K562 (cell line): ENCODE measurements around the gene TLX3. TPM values are rescaled to one million over a fixed set of nuclear protein-coding genes. Genes with fewer than 3 reads are reported as not detected.

ENCODE experiments used
- ATAC-seq: fragments of 200-7000 bp; cut with Tn5 transposase; 3 replicates; pipeline ENCODE4 v1.9.1; 2020; ENCODE audit warnings: moderate library complexity
- BruUV-seq: library from RNA; stranded (reverse); fragments of 400-500 nt; replicated peaks from 2 replicates; lab custom pipeline; 2021; lab: Mats Ljungman, UMichigan
- CTCF ChIA-PET: fragments of 300-600 bp; formaldehyde crosslinking; extraction: SDS; loops from one replicate; lab custom pipeline; 2021; ENCODE audit warnings: low intra/inter-chr PET ratio; lab: Yijun Ruan, JAX
- POLR2A ChIA-PET: fragments of 300-600, 350-650 bp; sonication (Branson Sonifier 250); formaldehyde crosslinking; extraction: SDS; loops from one replicate; lab custom pipeline; 2021; ENCODE audit warnings: antibody characterized with exemption, inconsistent platforms; lab: Yijun Ruan, JAX
- DNase-seq, 4 experiments: peaks; one replicate each; pipeline versions ENCODE4 v3.0.0 to v3.0.0-alpha.2; 2011 to 2018; ENCODE audit warnings: low spot score in 3 of 4, mixed read lengths in 3 of 4; ENCODE audit errors: extremely low read depth in 1 of 4
- FAIRE-seq: peaks from 2 replicates; lab custom pipeline; 2011; peaks lifted over from hg19 to GRCh38; lab: Jason Lieb, UNC
- H2AFZ ChIP-seq: 2 replicates; pipeline ENCODE4 v1.6.0; 2011; ENCODE audit warnings: low read depth, low read length, control low read depth, inconsistent platforms
- H3K27ac ChIP-seq: fragments of 200-600 bp; 3 replicates; pipeline ENCODE4 v1.8.0; 2011; ENCODE audit warnings: low read depth, mild to moderate bottlenecking, control low read depth, inconsistent platforms, low read length, moderate library complexity, mixed read lengths; ENCODE audit errors: extremely low read depth
- H3K27me3 ChIP-seq, 2 experiments: fragments of 300-600 bp in 1 of 2; 2 replicates in 1 of 2; 3 replicates in 1 of 2; pipeline versions ENCODE4 v1.6.0 to v1.8.0; 2011; ENCODE audit warnings: inconsistent platforms in 2 of 2, low read length in 2 of 2, mild to moderate bottlenecking in 1 of 2, mixed read lengths in 1 of 2, moderate library complexity in 1 of 2; ENCODE audit not compliant: control insufficient read depth in 2 of 2, insufficient read depth in 2 of 2
- H3K36me3 ChIP-seq: fragments of 300-600 bp; 3 replicates; pipeline ENCODE4 v1.8.0; 2011; ENCODE audit warnings: mild to moderate bottlenecking, low read length, inconsistent platforms; ENCODE audit not compliant: control insufficient read depth, insufficient read depth
- H3K4me1 ChIP-seq, 2 experiments: fragments of 200-600 bp in 1 of 2; replicated peaks in 1 of 2; 2 replicates in 1 of 2; 3 replicates in 1 of 2; pipeline versions ENCODE4 v1.5.1 to v1.8.0; 2011; ENCODE audit warnings: inconsistent platforms in 2 of 2, low read length in 2 of 2, mild to moderate bottlenecking in 1 of 2, mixed read lengths in 1 of 2, moderate library complexity in 1 of 2; ENCODE audit not compliant: control insufficient read depth in 2 of 2, insufficient read depth in 2 of 2
- H3K4me2 ChIP-seq: 2 replicates; pipeline ENCODE4 v1.6.1; 2011; ENCODE audit warnings: low read length, control low read depth, inconsistent platforms, mixed read lengths; ENCODE audit not compliant: insufficient read depth
- H3K4me3 ChIP-seq: fragments of 200-600 bp; sonication (generic), shearing (Covaris generic); 2 replicates; pipeline ENCODE4 v1.5.1; 2016; ENCODE audit warnings: control low read depth, inconsistent platforms
- H3K79me2 ChIP-seq: fragments of 200-600 bp; 3 replicates; pipeline ENCODE4 v1.8.0; 2011; ENCODE audit warnings: low read length, inconsistent platforms; ENCODE audit not compliant: control insufficient read depth, insufficient read depth
- H3K9ac ChIP-seq, 2 experiments: 2 replicates each; pipeline versions ENCODE4 v1.6.0 to v1.6.1; 2011; ENCODE audit warnings: low read depth in 2 of 2, low read length in 2 of 2, control low read depth in 1 of 2, inconsistent platforms in 1 of 2, mild to moderate bottlenecking in 1 of 2, mixed read lengths in 1 of 2; ENCODE audit not compliant: insufficient read depth in 1 of 2
- H3K9me1 ChIP-seq: one replicate; pipeline ENCODE4 v1.6.0; 2011; ENCODE audit warnings: inconsistent platforms, mild to moderate bottlenecking, low read length, moderate library complexity; ENCODE audit not compliant: control insufficient read depth, insufficient read depth
- H3K9me3 ChIP-seq: replicated peaks from 2 replicates; pipeline ENCODE4 v1.5.1; 2011; ENCODE audit warnings: low read depth, low read length, inconsistent platforms; ENCODE audit not compliant: control insufficient read depth, insufficient read depth
- H4K20me1 ChIP-seq: replicated peaks from 2 replicates; pipeline ENCODE4 v1.6.1; 2011; ENCODE audit warnings: low read length, inconsistent platforms, mixed read lengths; ENCODE audit not compliant: control insufficient read depth, insufficient read depth
- BCOR ChIP-seq: fragments of 450-650 bp; IDR thresholded peaks from 2 replicates; pipeline ENCODE4 v1.6.1; 2016
- CREM ChIP-seq: IDR thresholded peaks from 2 replicates; pipeline ENCODE4 v1.6.1; 2014; ENCODE audit warnings: antibody characterized with exemption, low read depth
- RAD21 ChIP-seq, 2 experiments: fragments of 250-450 bp in 1 of 2; fragments of 450-650 bp in 1 of 2; sonication (Bioruptor Pico) in 1 of 2; formaldehyde crosslinking in 1 of 2; IDR thresholded peaks in 1 of 2; conservative IDR thresholded peaks in 1 of 2; 2 replicates each; pipeline versions ENCODE4 v1.4.0 to v1.8.0; 2020 to 2022; ENCODE audit warnings: mild to moderate bottlenecking in 2 of 2, moderate library complexity in 1 of 2
- RBM15 ChIP-seq: fragments of 200-400 bp; formaldehyde crosslinking; IDR thresholded peaks from 2 replicates; pipeline ENCODE4 v1.6.1; 2018; ENCODE audit warnings: mild to moderate bottlenecking, low read length, moderate library complexity; ENCODE audit not compliant: insufficient read depth
- SMC3 ChIP-seq: conservative IDR thresholded peaks from 2 replicates; pipeline ENCODE4 v1.6.1; 2011; ENCODE audit warnings: low read depth, low read length, improper control_type of control experiment; ENCODE audit not compliant: insufficient read depth
- WGBS: fragments of 100-300 bp; shearing (Covaris generic); methylation state at CpG from one replicate; pipeline ENCODE4 v1.1.6; 2016; ENCODE audit warnings: low coverage, mixed read lengths; ENCODE audit not compliant: insufficient coverage; ENCODE audit errors: missing lambda C conversion rate; 5-methylcytosine and 5-hydroxymethylcytosine counted together
- in situ Hi-C: fragments of 300-500 bp; cut with MboI; formaldehyde crosslinking; loops from 4 replicates; pipeline ENCODE4 v1.15.0; 2018; ENCODE audit warnings: inconsistent platforms, mixed read lengths
- intact Hi-C: fragments of 100-400 bp; cut with micrococcal nuclease; formaldehyde crosslinking; loops from 2 replicates; pipeline ENCODE4 v1.14.2; 2022
- polyA plus RNA-seq, 8 experiments: library from polyadenylated mRNA; depleted of rRNA in 4 of 8; stranded (reverse) in 5 of 8; unstranded in 3 of 8; fragments of >200 nt; fragmentation: Nextera tagmentation in 2 of 8; fragmentation: Illumina TruSeq in 1 of 8; extraction: Ambion mirVana in 2 of 8; extraction: Trizol in 1 of 8; gene quantifications; 2 replicates each; pipeline versions ENCODE4 v1.2.1 to v1.2.3, GENCODE V29; 2011 to 2014; ENCODE audit warnings: inconsistent platforms in 1 of 8, missing spikeins in 1 of 8
- total RNA-seq, 7 experiments: library from RNA; depleted of rRNA in 6 of 7; stranded (reverse); fragments of >200 nt in 6 of 7; fragmentation: Illumina TruSeq in 2 of 7; extraction: Trizol in 2 of 7; gene quantifications; 2 replicates each; pipeline versions ENCODE4 v1.2.1 to v1.2.3, GENCODE V29; 2011 to 2021; ENCODE audit warnings: low replicate concordance in 1 of 7
- TF ChIP-seq, protein P1 (sequence below), 2 experiments: fragments of 450-650 bp; formaldehyde crosslinking in 1 of 2; IDR thresholded peaks; 2 replicates each; pipeline versions ENCODE4 v1.4.0 to v1.6.1; 2014 to 2020; ENCODE audit warnings: mild to moderate bottlenecking in 2 of 2, borderline replicate concordance in 1 of 2, low read depth in 1 of 2
- TF ChIP-seq, protein P2 (sequence below): IDR thresholded peaks from 2 replicates; pipeline ENCODE4 v1.6.1; 2011; ENCODE audit warnings: borderline replicate concordance, low read depth, mild to moderate bottlenecking, moderate library complexity, low read length; ENCODE audit not compliant: insufficient read depth, poor library complexity, severe bottlenecking

The TLX3 gene
- total and polyA plus RNA-seq, 9 of the 15 experiments (the other 6 are each of a cell fraction or from before 2014, with no cell fraction given) = not detected

DNA sequence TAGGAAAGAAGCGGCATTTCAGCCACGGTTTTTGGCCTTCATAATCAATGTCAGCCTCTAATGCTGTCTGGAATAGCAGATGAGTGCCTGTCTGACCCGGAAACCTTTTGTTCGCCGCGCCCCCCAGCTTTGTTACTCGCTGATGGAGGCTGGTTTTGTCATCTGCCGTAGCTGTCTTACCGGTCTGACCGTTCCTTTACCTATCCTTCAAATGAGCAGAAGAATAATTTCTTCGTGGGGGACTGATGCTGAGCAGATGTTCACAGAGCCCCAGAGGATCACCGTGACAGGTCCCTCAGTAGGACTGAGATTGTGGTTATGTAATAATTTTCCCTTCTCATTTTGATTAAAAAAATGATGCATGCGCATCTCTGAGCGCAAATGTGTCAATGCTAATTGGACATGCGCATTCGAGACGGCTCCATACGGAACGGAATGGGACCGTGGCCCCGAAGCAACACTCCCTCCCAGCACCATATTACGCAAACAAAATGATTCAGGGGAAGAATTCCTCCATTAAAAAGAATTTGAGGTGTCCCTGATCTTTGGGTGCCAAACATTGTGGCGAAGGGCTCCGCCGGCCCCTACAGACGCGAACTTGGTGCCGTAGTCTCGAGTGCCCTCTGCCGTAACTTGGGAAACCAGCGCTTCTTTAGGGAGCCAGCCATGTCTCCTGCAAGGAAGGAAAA is 27.6 kb downstream of the TLX3 start:
- in situ Hi-C loops (loop anchor here (10.0 kb wide), 1 partner anchor 592 kb away; no protein-coding TSS in a partner anchor), intact Hi-C loops (loop anchor here (1.0 to 5.0 kb wide), 3 partner anchors 64 to 699 kb away; no protein-coding TSS in a partner anchor)
- Histone ChIP-seq H3K27ac (no peak overlapping the region), H3K9ac (no peak overlapping the region), H3K9me3 (no peaks in the 10 kb centered on the region), H3K4me1 (no peaks in the 10 kb centered on the region; a peak in 1 of 5 replicates), H4K20me1 (no peaks in the 10 kb centered on the region), H3K79me2 (no peaks in the 10 kb centered on the region), H3K27me3 (peaks cover 7 to 30% of the 10 kb centered on the region in 2 experiments; a peak in 3 of 5 replicates), H3K36me3 (no peaks in the 10 kb centered on the region), H2AFZ (peak overlapping the region; percentile 42), H3K9me1 (no peaks in the 10 kb centered on the region), H3K4me2 (peak overlapping the region; percentile 43; the same call in 1 of the 2 replicates), H3K4me3 (no peak overlapping the region)
- POLR2A ChIA-PET = no interaction called here
- WGBS = 4% methylated on average over 31 of the region's 31 CpGs
- FAIRE-seq (peak; percentile 85), DNase-seq (peak in 1 of 4 experiments; percentile 47), ATAC-seq (peak; percentile 93)
- BruUV-seq = no TSS peak
- CTCF ChIA-PET = interaction anchor here (0.6 to 1.9 kb wide), 3 partner anchors 102 to 357 kb away, joined by 3 to 5 read pairs (median 4); no protein-coding TSS in a partner anchor
- no peak for TF ChIP-seq BCOR
- peak; percentile 38; the same call in 1 of the 2 replicates for TF ChIP-seq SMC3
- TF ChIP-seq CREM = no peak
- TF ChIP-seq, protein P1, sequence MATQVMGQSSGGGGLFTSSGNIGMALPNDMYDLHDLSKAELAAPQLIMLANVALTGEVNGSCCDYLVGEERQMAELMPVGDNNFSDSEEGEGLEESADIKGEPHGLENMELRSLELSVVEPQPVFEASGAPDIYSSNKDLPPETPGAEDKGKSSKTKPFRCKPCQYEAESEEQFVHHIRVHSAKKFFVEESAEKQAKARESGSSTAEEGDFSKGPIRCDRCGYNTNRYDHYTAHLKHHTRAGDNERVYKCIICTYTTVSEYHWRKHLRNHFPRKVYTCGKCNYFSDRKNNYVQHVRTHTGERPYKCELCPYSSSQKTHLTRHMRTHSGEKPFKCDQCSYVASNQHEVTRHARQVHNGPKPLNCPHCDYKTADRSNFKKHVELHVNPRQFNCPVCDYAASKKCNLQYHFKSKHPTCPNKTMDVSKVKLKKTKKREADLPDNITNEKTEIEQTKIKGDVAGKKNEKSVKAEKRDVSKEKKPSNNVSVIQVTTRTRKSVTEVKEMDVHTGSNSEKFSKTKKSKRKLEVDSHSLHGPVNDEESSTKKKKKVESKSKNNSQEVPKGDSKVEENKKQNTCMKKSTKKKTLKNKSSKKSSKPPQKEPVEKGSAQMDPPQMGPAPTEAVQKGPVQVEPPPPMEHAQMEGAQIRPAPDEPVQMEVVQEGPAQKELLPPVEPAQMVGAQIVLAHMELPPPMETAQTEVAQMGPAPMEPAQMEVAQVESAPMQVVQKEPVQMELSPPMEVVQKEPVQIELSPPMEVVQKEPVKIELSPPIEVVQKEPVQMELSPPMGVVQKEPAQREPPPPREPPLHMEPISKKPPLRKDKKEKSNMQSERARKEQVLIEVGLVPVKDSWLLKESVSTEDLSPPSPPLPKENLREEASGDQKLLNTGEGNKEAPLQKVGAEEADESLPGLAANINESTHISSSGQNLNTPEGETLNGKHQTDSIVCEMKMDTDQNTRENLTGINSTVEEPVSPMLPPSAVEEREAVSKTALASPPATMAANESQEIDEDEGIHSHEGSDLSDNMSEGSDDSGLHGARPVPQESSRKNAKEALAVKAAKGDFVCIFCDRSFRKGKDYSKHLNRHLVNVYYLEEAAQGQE (IDR thresholded peaks at IDR 0.05; ENCODE audit: borderline replicate concordance) = peak; percentile 66; the same call in 1 of the 2 replicates
- TF ChIP-seq, protein P1 (CRISPR knock-in tag; IDR thresholded peaks at IDR 0.05; ENCODE audit: low read depth) = no peak
- TF ChIP-seq, protein P2, sequence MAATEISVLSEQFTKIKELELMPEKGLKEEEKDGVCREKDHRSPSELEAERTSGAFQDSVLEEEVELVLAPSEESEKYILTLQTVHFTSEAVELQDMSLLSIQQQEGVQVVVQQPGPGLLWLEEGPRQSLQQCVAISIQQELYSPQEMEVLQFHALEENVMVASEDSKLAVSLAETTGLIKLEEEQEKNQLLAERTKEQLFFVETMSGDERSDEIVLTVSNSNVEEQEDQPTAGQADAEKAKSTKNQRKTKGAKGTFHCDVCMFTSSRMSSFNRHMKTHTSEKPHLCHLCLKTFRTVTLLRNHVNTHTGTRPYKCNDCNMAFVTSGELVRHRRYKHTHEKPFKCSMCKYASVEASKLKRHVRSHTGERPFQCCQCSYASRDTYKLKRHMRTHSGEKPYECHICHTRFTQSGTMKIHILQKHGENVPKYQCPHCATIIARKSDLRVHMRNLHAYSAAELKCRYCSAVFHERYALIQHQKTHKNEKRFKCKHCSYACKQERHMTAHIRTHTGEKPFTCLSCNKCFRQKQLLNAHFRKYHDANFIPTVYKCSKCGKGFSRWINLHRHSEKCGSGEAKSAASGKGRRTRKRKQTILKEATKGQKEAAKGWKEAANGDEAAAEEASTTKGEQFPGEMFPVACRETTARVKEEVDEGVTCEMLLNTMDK = no peak
- TF ChIP-seq RBM15 = no peak
- peak; percentile 56 to 72 for TF ChIP-seq RAD21 (CRISPR knock-in tag; conservative IDR thresholded peaks at IDR 0.05 in 1 of 2, IDR thresholded peaks at IDR 0.05 in 1 of 2)
